HG03159 (cell line): ENCODE results near the gene MBP.
"Not testable (repeated sequence)": the region's sequence is repeated elsewhere in the genome, so short reads cannot be mapped to it uniquely, and the experiment has no call there.

Experiments
- ATAC-seq: cut with Tn5 transposase; IDR thresholded peaks from one replicate; pipeline ENCODE4 v1.9.1; 2021; ENCODE audit warnings: mild to moderate bottlenecking, moderate library complexity; ENCODE audit not compliant: unreplicated experiment

The MBP gene

DNA sequence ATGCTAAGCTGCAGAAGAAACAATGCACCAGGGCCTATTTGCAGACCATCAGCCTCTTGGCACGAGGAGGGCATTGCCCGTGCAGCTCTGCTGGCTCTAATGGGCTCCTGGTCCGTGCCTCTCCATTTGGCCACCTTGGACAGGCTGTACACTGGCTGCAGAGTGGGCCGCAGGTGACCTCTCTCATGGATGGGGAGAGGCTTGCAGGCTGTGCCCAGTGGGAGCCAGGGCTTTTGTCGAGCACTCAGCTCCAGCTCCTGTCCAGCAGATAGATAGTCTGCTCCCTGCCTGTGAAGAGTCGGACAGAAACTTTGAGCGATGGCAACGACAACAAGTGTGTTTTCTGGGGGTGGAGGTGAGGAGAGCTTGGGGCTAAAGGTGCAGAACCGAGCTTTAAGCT lies 100.9 kb downstream of the MBP start:
- no peak for ATAC-seq

GRCh38 chr18:77030201-77030600 lies 102.4 kb downstream of the MBP start:
- ATAC-seq, result no peak

DNA sequence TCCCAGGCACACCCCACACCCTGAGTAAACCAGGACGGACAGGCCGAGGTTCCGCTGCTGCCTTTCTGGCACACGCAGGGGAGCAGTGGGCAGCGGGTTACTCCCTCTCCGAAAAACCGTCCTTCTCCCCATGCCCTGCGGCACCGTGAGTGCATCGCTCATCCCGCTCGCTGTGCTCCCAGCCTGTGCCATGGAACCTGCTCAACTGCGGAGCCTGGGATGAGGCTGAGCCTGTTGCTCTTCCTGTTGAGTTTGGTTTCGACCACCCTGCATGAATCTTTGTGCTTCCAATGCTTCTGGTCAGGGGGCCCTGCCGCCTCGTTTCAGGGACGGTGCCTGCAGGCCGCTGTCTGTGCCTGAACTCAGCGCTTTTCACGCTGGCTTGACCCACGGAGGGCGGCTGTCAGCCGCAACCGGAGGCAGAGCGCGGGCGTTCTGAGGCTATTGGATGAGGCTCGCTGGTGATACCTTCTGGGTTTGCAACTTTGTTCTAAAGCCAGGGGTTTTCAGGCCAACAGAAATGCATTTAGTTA lies 106.7 kb downstream of the MBP start:
- ATAC-seq, result no peak

GRCh38 chr18:77025123-77025522 lies 107.5 kb downstream of the MBP start:
- ATAC-seq, result no peak

GRCh38 chr18:77024476-77024875 lies 108.1 kb downstream of the MBP start:
- no peak for ATAC-seq

GRCh38 chr18:77023102-77023782 lies 109.3 kb downstream of the MBP start:
- ATAC-seq, result no peak

GRCh38 chr18:77022556-77022955 lies 110.0 kb downstream of the MBP start:
- no peak for ATAC-seq

DNA sequence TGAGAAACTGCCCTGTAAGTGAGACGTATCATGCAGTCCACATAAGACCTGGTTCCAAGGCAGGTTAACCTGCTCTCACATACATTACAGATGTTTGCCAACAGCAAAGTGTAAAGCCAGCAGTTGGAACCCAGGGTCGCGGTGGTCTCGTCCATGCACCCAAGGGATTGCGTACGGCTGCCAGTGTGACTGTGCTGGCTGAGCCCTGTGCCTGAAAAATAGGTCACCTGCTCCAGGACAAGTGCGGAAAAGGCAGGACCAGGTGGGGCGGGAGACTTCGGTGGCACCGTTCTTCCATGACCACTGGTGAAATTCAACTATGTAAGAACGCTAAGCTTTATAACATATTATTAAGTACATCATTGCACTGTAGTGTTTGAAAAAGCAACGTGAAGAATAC lies 110.5 kb downstream of the MBP start:
- ATAC-seq, result no peak

DNA sequence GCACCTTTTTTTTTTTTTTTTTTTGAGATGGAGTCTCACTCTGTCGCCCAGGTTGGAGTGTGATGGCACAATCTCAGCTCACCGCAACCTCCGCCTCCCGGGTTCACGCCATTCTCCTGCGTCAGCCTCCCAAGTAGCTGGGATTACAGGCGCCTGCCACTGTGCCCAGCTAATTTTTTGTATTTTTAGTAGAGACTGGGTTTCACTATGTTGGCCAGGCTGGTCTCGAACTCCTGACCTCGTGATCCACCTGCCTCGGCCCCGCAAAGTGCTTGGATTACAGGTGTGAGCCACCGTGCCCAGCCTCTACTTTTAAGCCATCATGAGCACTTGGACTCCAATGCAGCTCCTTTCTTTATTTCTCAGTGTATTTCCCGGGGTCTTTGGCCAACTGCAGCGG lies 111.1 kb downstream of the MBP start:
- not testable (repeated sequence) for ATAC-seq

DNA sequence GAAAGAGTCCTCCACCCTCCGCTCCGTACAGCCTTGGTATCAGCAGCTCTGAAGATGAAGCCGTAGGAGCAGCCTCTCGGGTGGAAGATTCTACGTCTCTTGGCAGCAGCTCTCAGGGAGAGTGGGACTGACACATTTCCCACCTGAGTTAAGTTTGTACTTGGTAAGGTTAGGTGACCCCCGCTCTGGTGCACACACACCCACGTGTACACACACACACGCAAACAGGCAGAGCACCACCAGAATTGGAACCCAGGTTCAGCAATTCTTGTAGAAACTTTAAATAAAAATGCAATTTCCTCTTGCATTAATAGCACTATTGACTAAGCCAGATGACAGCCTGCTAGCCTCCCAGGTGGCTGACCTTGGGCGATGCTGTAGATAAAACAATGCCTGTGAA lies 111.5 kb downstream of the MBP start:
- ATAC-seq, result no peak

- no peak for ATAC-seq
Observed at GRCh38 chr18:77020561-77020960, 112.0 kb downstream of the MBP start.

DNA sequence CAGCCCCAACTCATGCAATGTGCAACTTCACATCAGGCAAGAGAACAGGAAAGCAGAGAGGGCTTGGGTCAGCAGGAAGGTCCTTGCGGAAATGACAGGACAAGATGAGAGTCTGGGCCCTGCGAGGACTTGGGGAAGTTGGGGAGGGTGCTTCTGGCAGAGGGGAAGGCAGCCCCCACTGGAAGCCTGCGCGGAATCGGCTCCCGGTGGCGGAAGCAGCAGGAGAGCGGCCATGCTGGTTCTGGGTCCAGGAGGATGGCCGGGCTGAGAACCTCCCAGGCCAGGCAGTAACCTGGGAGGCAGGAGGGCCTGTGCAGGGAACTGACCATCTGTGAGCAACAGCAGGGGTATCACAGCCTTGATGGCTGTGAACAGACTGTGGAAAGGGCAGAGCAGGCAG lies 112.9 kb downstream of the MBP start:
- ATAC-seq, result no peak

GRCh38 chr18:77018650-77019049 lies 113.9 kb downstream of the MBP start:
- not testable (repeated sequence) for ATAC-seq

DNA sequence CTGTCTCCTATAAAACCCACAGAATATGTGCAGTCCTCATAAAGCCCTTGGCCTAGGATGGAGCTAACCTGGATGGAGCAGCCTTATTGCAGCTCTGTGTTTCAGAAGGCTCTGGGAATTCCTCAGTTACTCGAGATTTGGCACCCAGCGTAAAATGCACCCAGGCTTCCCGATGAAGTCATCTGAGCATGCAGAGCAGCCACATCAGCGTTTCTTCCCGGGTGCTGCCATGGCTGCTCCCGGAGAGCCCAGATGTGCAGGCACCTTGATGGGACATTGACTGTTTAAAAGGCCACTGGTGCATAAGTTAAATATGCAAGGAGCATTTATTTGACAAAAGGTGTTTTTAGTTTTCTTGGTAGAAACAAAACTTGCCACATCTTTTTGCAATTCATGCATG lies 115.2 kb downstream of the MBP start:
- ATAC-seq, result no peak

DNA sequence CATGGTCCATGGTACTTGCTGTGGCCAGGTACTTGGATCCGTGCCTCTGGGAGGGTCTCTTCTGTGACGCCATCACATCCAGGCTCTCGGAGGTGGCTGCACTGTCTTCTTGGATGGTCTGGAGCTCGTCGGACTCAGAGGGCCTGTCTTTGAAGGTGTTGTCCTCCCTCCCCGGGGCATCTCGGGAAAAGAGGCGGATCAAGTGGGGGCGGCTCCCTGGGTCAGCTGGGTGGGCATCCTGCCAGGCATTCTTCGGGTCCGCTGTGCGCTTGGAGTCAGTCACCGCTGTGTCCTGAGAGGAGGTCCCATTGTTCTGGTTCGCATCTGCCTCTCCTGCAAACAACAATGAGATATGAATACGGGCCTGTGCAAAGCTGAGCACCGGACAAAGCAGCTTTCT lies 115.6 kb downstream of the MBP start:
- ATAC-seq, result no peak

- ATAC-seq, result no peak
Observed at GRCh38 chr18:77015771-77016710, 116.5 kb downstream of the MBP start.

- no peak for ATAC-seq
Observed at GRCh38 chr18:77015169-77015568, 117.4 kb downstream of the MBP start.

DNA sequence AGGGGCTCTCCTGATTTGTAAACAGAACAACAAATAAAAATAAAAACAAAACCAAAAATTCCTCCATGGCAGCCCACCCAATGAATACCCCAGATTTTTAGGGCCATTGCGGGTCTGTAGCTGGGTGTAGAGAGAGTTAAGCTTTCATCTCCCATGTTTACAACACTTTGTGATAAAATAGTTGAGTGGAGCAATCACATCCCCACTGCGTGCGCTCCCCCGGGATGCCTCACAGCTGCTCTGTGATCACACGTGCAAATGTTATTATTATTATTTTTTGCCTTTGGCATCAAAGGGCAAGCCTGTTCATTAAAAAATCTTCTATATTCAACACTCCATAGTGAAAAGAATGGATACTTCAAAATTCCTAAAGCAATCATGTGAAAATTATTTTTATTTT lies 118.0 kb downstream of the MBP start:
- no peak for ATAC-seq

GRCh38 chr18:77013811-77014521 lies 118.6 kb downstream of the MBP start:
- ATAC-seq, result no peak

DNA sequence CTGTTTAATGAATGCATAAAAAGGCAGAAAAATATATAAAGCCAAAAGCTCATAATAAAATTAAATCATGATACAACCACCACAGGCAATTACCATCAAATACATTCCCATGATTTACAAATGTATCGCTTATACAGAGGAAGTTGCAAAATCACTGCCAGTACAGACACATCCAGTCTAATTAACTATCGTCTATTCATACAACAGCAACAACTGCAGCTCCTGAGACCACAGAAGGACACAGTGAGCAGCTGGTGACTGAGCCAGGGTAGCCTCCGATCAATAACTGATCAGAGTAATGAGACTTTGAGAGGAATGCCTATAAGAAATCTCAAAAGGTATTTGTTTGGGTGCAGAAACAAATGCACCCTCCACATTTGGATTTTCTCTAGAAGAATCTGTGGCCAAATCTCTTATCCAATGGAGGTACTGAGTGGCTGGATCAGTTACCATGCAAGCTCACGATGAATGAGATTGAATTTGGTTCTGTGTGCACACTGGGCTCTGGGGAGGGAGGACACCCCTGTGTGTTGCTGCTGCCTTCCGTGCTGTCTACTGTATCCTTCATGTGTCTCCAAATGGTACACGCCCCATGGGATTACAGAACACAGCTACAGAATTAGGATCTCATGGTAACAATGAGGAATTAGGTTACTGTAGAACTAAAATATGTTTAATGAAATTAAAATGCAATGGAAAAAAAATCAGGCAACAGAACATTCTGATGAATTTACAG lies 119.6 kb downstream of the MBP start:
- no peak for ATAC-seq

DNA sequence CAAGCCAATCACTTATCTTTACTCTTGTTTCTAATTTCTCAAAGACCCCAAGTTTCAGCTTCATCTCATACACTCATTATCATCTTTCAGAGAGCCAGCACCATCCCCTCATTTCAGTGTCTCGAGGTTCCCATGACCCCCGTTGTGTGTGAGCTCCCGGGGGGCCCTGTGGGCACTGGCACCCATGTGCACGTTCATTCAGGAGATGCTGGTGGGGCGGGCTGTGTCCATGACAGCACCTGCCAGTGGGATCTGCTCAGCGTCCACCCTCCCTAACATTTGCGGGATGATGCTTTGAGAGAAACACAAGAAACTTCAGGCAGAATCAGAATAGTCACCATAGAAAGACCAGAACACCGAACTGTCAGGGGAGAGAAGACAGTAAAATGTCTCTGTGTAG lies 120.5 kb downstream of the MBP start:
- ATAC-seq, result no peak
